K562 (cell line): ENCODE results near the gene MUSK. TPM values are rescaled to one million over a fixed set of nuclear protein-coding genes. Genes with fewer than 3 reads are reported as not detected.

Experiments used
- ATAC-seq: fragments of 200-7000 bp; cut with Tn5 transposase; 3 replicates; pipeline ENCODE4 v1.9.1; 2020; ENCODE audit warnings: moderate library complexity
- BruUV-seq: library from RNA; stranded (reverse); fragments of 400-500 nt; replicated peaks from 2 replicates; lab custom pipeline; 2021; lab: Mats Ljungman, UMichigan
- CTCF ChIA-PET: fragments of 300-600 bp; formaldehyde crosslinking; extraction: SDS; loops from one replicate; lab custom pipeline; 2021; ENCODE audit warnings: low intra/inter-chr PET ratio; lab: Yijun Ruan, JAX
- POLR2A ChIA-PET: fragments of 300-600, 350-650 bp; sonication (Branson Sonifier 250); formaldehyde crosslinking; extraction: SDS; loops from one replicate; lab custom pipeline; 2021; ENCODE audit warnings: antibody characterized with exemption, inconsistent platforms; lab: Yijun Ruan, JAX
- DNase-seq, 4 experiments: peaks; one replicate each; pipeline versions ENCODE4 v3.0.0 to v3.0.0-alpha.2; 2011 to 2018; ENCODE audit warnings: low spot score in 3 of 4, mixed read lengths in 3 of 4; ENCODE audit errors: extremely low read depth in 1 of 4
- FAIRE-seq: peaks from 2 replicates; lab custom pipeline; 2011; peaks lifted over from hg19 to GRCh38; lab: Jason Lieb, UNC
- H2AFZ ChIP-seq: 2 replicates; pipeline ENCODE4 v1.6.0; 2011; ENCODE audit warnings: low read depth, low read length, control low read depth, inconsistent platforms
- H3K27ac ChIP-seq: fragments of 200-600 bp; 3 replicates; pipeline ENCODE4 v1.8.0; 2011; ENCODE audit warnings: low read depth, mild to moderate bottlenecking, control low read depth, inconsistent platforms, low read length, moderate library complexity, mixed read lengths; ENCODE audit errors: extremely low read depth
- H3K27me3 ChIP-seq, 2 experiments: fragments of 300-600 bp in 1 of 2; 2 replicates in 1 of 2; 3 replicates in 1 of 2; pipeline versions ENCODE4 v1.6.0 to v1.8.0; 2011; ENCODE audit warnings: inconsistent platforms in 2 of 2, low read length in 2 of 2, mild to moderate bottlenecking in 1 of 2, mixed read lengths in 1 of 2, moderate library complexity in 1 of 2; ENCODE audit not compliant: control insufficient read depth in 2 of 2, insufficient read depth in 2 of 2
- H3K36me3 ChIP-seq: fragments of 300-600 bp; 3 replicates; pipeline ENCODE4 v1.8.0; 2011; ENCODE audit warnings: mild to moderate bottlenecking, low read length, inconsistent platforms; ENCODE audit not compliant: control insufficient read depth, insufficient read depth
- H3K4me1 ChIP-seq, 2 experiments: fragments of 200-600 bp in 1 of 2; replicated peaks in 1 of 2; 2 replicates in 1 of 2; 3 replicates in 1 of 2; pipeline versions ENCODE4 v1.5.1 to v1.8.0; 2011; ENCODE audit warnings: inconsistent platforms in 2 of 2, low read length in 2 of 2, mild to moderate bottlenecking in 1 of 2, mixed read lengths in 1 of 2, moderate library complexity in 1 of 2; ENCODE audit not compliant: control insufficient read depth in 2 of 2, insufficient read depth in 2 of 2
- H3K4me2 ChIP-seq: 2 replicates; pipeline ENCODE4 v1.6.1; 2011; ENCODE audit warnings: low read length, control low read depth, inconsistent platforms, mixed read lengths; ENCODE audit not compliant: insufficient read depth
- H3K4me3 ChIP-seq: fragments of 200-600 bp; sonication (generic), shearing (Covaris generic); 2 replicates; pipeline ENCODE4 v1.5.1; 2016; ENCODE audit warnings: control low read depth, inconsistent platforms
- H3K79me2 ChIP-seq: fragments of 200-600 bp; 3 replicates; pipeline ENCODE4 v1.8.0; 2011; ENCODE audit warnings: low read length, inconsistent platforms; ENCODE audit not compliant: control insufficient read depth, insufficient read depth
- H3K9ac ChIP-seq, 2 experiments: 2 replicates each; pipeline versions ENCODE4 v1.6.0 to v1.6.1; 2011; ENCODE audit warnings: low read depth in 2 of 2, low read length in 2 of 2, control low read depth in 1 of 2, inconsistent platforms in 1 of 2, mild to moderate bottlenecking in 1 of 2, mixed read lengths in 1 of 2; ENCODE audit not compliant: insufficient read depth in 1 of 2
- H3K9me1 ChIP-seq: one replicate; pipeline ENCODE4 v1.6.0; 2011; ENCODE audit warnings: inconsistent platforms, mild to moderate bottlenecking, low read length, moderate library complexity; ENCODE audit not compliant: control insufficient read depth, insufficient read depth
- H3K9me3 ChIP-seq: replicated peaks from 2 replicates; pipeline ENCODE4 v1.5.1; 2011; ENCODE audit warnings: low read depth, low read length, inconsistent platforms; ENCODE audit not compliant: control insufficient read depth, insufficient read depth
- H4K20me1 ChIP-seq: replicated peaks from 2 replicates; pipeline ENCODE4 v1.6.1; 2011; ENCODE audit warnings: low read length, inconsistent platforms, mixed read lengths; ENCODE audit not compliant: control insufficient read depth, insufficient read depth
- WGBS: fragments of 100-300 bp; shearing (Covaris generic); methylation state at CpG from one replicate; pipeline ENCODE4 v1.1.6; 2016; ENCODE audit warnings: low coverage, mixed read lengths; ENCODE audit not compliant: insufficient coverage; ENCODE audit errors: missing lambda C conversion rate; 5-methylcytosine and 5-hydroxymethylcytosine counted together
- in situ Hi-C: fragments of 300-500 bp; cut with MboI; formaldehyde crosslinking; loops from 4 replicates; pipeline ENCODE4 v1.15.0; 2018; ENCODE audit warnings: inconsistent platforms, mixed read lengths
- intact Hi-C: fragments of 100-400 bp; cut with micrococcal nuclease; formaldehyde crosslinking; loops from 2 replicates; pipeline ENCODE4 v1.14.2; 2022
- polyA plus RNA-seq, 8 experiments: library from polyadenylated mRNA; depleted of rRNA in 4 of 8; stranded (reverse) in 5 of 8; unstranded in 3 of 8; fragments of >200 nt; fragmentation: Nextera tagmentation in 2 of 8; fragmentation: Illumina TruSeq in 1 of 8; extraction: Ambion mirVana in 2 of 8; extraction: Trizol in 1 of 8; gene quantifications; 2 replicates each; pipeline versions ENCODE4 v1.2.1 to v1.2.3, GENCODE V29; 2011 to 2014; ENCODE audit warnings: inconsistent platforms in 1 of 8, missing spikeins in 1 of 8
- total RNA-seq, 7 experiments: library from RNA; depleted of rRNA in 6 of 7; stranded (reverse); fragments of >200 nt in 6 of 7; fragmentation: Illumina TruSeq in 2 of 7; extraction: Trizol in 2 of 7; gene quantifications; 2 replicates each; pipeline versions ENCODE4 v1.2.1 to v1.2.3, GENCODE V29; 2011 to 2021; ENCODE audit warnings: low replicate concordance in 1 of 7
- TF ChIP-seq, protein P1 (sequence below): fragments of 250-450 bp; sonication (Bioruptor Pico); IDR thresholded peaks from 2 replicates; pipeline ENCODE4 v1.8.0; 2022; ENCODE audit warnings: inconsistent platforms, mild to moderate bottlenecking, moderate library complexity, borderline replicate concordance
- TF ChIP-seq, protein P2 (sequence below): sonication (generic); formaldehyde crosslinking; IDR thresholded peaks from 2 replicates; pipeline ENCODE4 v1.8.0; 2023; ENCODE audit warnings: mild to moderate bottlenecking, missing genetic modification reagents

Gene MUSK
- total and polyA plus RNA-seq, 9 of the 15 experiments (the other 6 are each of a cell fraction or from before 2014, with no cell fraction given), result not detected

DNA sequence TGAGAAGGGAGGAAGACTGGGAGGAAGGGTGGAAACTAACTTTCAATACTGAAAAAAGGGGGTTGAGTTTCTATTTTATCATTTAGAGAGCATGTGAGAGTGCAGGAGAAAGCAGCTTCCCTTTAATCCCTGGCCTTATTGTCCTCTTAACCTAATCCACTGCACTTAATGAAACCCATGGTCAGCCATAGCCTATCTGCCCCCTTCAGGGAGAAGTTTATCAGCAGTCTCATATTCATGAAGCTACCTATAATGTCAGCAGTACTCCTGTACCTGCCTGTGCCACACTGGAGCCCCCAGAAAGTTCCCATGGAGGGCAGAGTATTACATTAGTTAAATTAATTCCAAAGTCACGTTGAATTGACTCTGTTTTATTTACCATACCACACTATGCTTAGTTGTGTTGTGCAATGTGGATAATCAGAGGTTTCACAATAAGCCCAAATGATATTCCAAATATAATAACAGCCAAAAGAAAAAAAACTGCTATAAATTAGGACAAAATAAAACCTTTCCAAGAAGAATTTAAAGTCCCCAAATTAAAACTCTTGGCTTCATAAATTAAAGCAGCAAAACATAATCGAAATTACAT is 62.9 kb downstream of the MUSK start:
- intact Hi-C loops (no loop called here), in situ Hi-C loops (no loop called here)
- no TSS peak for BruUV-seq
- POLR2A ChIA-PET, result no interaction called here
- no peak for DNase-seq
- H3K4me1 ChIP-seq, result no peaks in the 10 kb centered on the region
- 0% methylated on average over 2 of the region's 2 CpGs for WGBS
- H3K9me3 ChIP-seq, result no peaks in the 10 kb centered on the region
- ATAC-seq, result no peak
- no peak overlapping the region for H3K27ac ChIP-seq
- no peak for FAIRE-seq
- TF ChIP-seq, protein P1, sequence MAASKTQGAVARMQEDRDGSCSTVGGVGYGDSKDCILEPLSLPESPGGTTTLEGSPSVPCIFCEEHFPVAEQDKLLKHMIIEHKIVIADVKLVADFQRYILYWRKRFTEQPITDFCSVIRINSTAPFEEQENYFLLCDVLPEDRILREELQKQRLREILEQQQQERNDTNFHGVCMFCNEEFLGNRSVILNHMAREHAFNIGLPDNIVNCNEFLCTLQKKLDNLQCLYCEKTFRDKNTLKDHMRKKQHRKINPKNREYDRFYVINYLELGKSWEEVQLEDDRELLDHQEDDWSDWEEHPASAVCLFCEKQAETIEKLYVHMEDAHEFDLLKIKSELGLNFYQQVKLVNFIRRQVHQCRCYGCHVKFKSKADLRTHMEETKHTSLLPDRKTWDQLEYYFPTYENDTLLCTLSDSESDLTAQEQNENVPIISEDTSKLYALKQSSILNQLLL (CRISPR knock-in tag), result no peak
- TF ChIP-seq, protein P2, sequence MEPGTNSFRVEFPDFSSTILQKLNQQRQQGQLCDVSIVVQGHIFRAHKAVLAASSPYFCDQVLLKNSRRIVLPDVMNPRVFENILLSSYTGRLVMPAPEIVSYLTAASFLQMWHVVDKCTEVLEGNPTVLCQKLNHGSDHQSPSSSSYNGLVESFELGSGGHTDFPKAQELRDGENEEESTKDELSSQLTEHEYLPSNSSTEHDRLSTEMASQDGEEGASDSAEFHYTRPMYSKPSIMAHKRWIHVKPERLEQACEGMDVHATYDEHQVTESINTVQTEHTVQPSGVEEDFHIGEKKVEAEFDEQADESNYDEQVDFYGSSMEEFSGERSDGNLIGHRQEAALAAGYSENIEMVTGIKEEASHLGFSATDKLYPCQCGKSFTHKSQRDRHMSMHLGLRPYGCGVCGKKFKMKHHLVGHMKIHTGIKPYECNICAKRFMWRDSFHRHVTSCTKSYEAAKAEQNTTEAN (CRISPR knock-in tag), result no peak
- TF ChIP-seq, all 486 proteins: peak for 0
- CTCF ChIA-PET, result no interaction called here
- H3K79me2 ChIP-seq, result no peaks in the 10 kb centered on the region
- H3K9ac ChIP-seq, result no peak overlapping the region
- no peak overlapping the region for H2AFZ ChIP-seq
- H3K4me3 ChIP-seq, result no peak overlapping the region
- H3K9me1 ChIP-seq, result no peaks in the 10 kb centered on the region
- no peaks in the 10 kb centered on the region for H4K20me1 ChIP-seq
- no peaks in the 10 kb centered on the region for H3K27me3 ChIP-seq
- H3K4me2 ChIP-seq, result no peak overlapping the region
- H3K36me3 ChIP-seq, result no peaks in the 10 kb centered on the region
